Neural cell (in vitro differentiated cells): ENCODE measurements around the gene RARRES2. TPM values are rescaled to one million over a fixed set of nuclear protein-coding genes. Genes with fewer than 3 reads are reported as not detected.

Source experiments
- H2AFZ ChIP-seq: fragments of 200-600, 300-800 bp; sonication (generic), shearing (Covaris generic); 2 replicates; pipeline ENCODE4 v1.6.0; 2014; ENCODE audit warnings: low read depth, mild to moderate bottlenecking, antibody characterized with exemption, low read length, moderate library complexity
- H3F3A ChIP-seq: fragments of 200-600 bp; shearing (Covaris generic); 2 replicates; pipeline ENCODE4 v1.6.1; 2016; ENCODE audit warnings: mild to moderate bottlenecking, moderate library complexity, mixed read lengths, antibody characterized with exemption, low read length; ENCODE audit not compliant: insufficient read depth, poor library complexity, severe bottlenecking
- H3K27ac ChIP-seq: fragments of 200-600, 300-800 bp; sonication (generic), shearing (Covaris generic); 2 replicates; pipeline ENCODE4 v1.5.1; 2014; ENCODE audit warnings: mild to moderate bottlenecking, low read length, moderate library complexity
- H3K27me3 ChIP-seq: fragments of 300-800, 200-600 bp; sonication (generic), shearing (Covaris generic); 2 replicates; pipeline ENCODE4 v1.6.0; 2014; ENCODE audit warnings: mild to moderate bottlenecking, low read depth, low read length, moderate library complexity; ENCODE audit not compliant: insufficient read depth
- H3K36me3 ChIP-seq: fragments of 300-800, 200-600 bp; sonication (generic), shearing (Covaris generic); 2 replicates; pipeline ENCODE4 v1.5.1; 2014; ENCODE audit warnings: mild to moderate bottlenecking, antibody characterized with exemption, low read length, moderate library complexity; ENCODE audit not compliant: insufficient read depth
- H3K4me2 ChIP-seq: fragments of 300-800, 200-600 bp; sonication (generic), shearing (Covaris generic); 2 replicates; pipeline ENCODE4 v1.6.0; 2014; ENCODE audit warnings: mild to moderate bottlenecking, low read length
- H3K4me3 ChIP-seq: fragments of 300-800, 200-600 bp; sonication (generic), shearing (Covaris generic); 2 replicates; pipeline ENCODE4 v1.5.1; 2014; ENCODE audit warnings: mild to moderate bottlenecking, low read length, moderate library complexity
- H3K79me2 ChIP-seq: fragments of 200-600 bp; shearing (Covaris generic); replicated peaks from 2 replicates; pipeline ENCODE4 v1.6.0; 2014; ENCODE audit warnings: mild to moderate bottlenecking, low read length, moderate library complexity; ENCODE audit not compliant: insufficient read depth
- H3K9ac ChIP-seq: fragments of 300-800, 200-600 bp; sonication (generic), shearing (Covaris generic); 2 replicates; pipeline ENCODE4 v1.6.1; 2016; ENCODE audit warnings: mild to moderate bottlenecking, low read length, mixed read lengths
- H3K9me2 ChIP-seq: fragments of 200-600 bp; shearing (Covaris generic); 2 replicates; pipeline ENCODE4 v1.6.1; 2016; ENCODE audit warnings: mild to moderate bottlenecking, low read length, mixed read lengths; ENCODE audit not compliant: insufficient read depth
- H3K9me3 ChIP-seq: fragments of 200-600, 300-800 bp; sonication (generic), shearing (Covaris generic); 2 replicates; pipeline ENCODE4 v1.6.1; 2016; ENCODE audit warnings: mild to moderate bottlenecking, mixed run types, low read length, moderate library complexity, mixed read lengths
- H4K20me1 ChIP-seq: fragments of 200-600 bp; shearing (Covaris generic); 2 replicates; pipeline ENCODE4 v1.6.1; 2016; ENCODE audit warnings: mild to moderate bottlenecking, mixed run types; ENCODE audit not compliant: insufficient read depth
- CTCF ChIP-seq: fragments of 450-650 bp; IDR thresholded peaks from 2 replicates; pipeline ENCODE4 v1.5.1; 2014; ENCODE audit warnings: antibody characterized with exemption, mild to moderate bottlenecking, moderate library complexity; ENCODE audit not compliant: poor library complexity, severe bottlenecking
- EP300 ChIP-seq: fragments of 450-650 bp; conservative IDR thresholded peaks from 2 replicates; pipeline ENCODE4 v1.6.1; 2014; ENCODE audit warnings: antibody characterized with exemption, mild to moderate bottlenecking, moderate library complexity; ENCODE audit not compliant: poor library complexity, severe bottlenecking
- EZH2 ChIP-seq: fragments of 200-600, 300-800 bp; shearing (Covaris generic), sonication (generic); IDR thresholded peaks from 2 replicates; pipeline ENCODE4 v1.6.1; 2014; ENCODE audit warnings: antibody characterized with exemption, low read length, borderline replicate concordance, mild to moderate bottlenecking; ENCODE audit not compliant: insufficient read depth, poor library complexity, severe bottlenecking
- MXI1 ChIP-seq: fragments of 450-650 bp; conservative IDR thresholded peaks from 2 replicates; pipeline ENCODE4 v1.6.1; 2014; ENCODE audit warnings: antibody characterized with exemption, mild to moderate bottlenecking; ENCODE audit not compliant: poor library complexity, severe bottlenecking
- POLR2AphosphoS5 ChIP-seq: IDR thresholded peaks from 2 replicates; pipeline ENCODE4 v1.6.1; 2012
- RAD21 ChIP-seq: fragments of 450-650 bp; conservative IDR thresholded peaks from 2 replicates; pipeline ENCODE4 v1.6.1; 2014; ENCODE audit warnings: antibody characterized with exemption, mild to moderate bottlenecking, moderate library complexity
- REST ChIP-seq: IDR thresholded peaks from 2 replicates; pipeline ENCODE4 v1.6.1; 2012; ENCODE audit warnings: borderline replicate concordance
- SMC3 ChIP-seq: fragments of 450-650 bp; conservative IDR thresholded peaks from 2 replicates; pipeline ENCODE4 v1.6.1; 2014; ENCODE audit warnings: antibody characterized with exemption, mild to moderate bottlenecking, moderate library complexity; ENCODE audit not compliant: poor library complexity
- TAF1 ChIP-seq: IDR thresholded peaks from 2 replicates; pipeline ENCODE4 v1.6.1; 2012; ENCODE audit warnings: low read depth
- polyA plus RNA-seq: library from polyadenylated mRNA; depleted of rRNA; stranded (reverse); fragments of >200 nt; gene quantifications from 2 replicates; pipeline ENCODE4 v1.2.3, GENCODE V29; 2014

Gene RARRES2
- polyA plus RNA-seq, 1 donor from 2014 or later, result 0.71 TPM

- Histone ChIP-seq H3K36me3 (no peaks in the 10 kb centered on the region), H4K20me1 (no peaks in the 10 kb centered on the region), H3K9me3 (no peaks in the 10 kb centered on the region), H3F3A (no peaks in the 10 kb centered on the region), H3K9ac (no peak overlapping the region), H3K4me2 (no peak overlapping the region), H3K4me3 (no peak overlapping the region), H3K27me3 (peaks cover 27% of the 10 kb centered on the region), H3K27ac (no peak overlapping the region), H3K9me2 (no peaks in the 10 kb centered on the region), H3K79me2 (no peaks in the 10 kb centered on the region), H2AFZ (no peak overlapping the region)
- TF ChIP-seq CTCF, result no peak
- no peak for TF ChIP-seq EP300
- no peak for TF ChIP-seq REST
- TF ChIP-seq EZH2, result no peak
- no peak for TF ChIP-seq RAD21
- no peak for TF ChIP-seq POLR2AphosphoS5
- no peak for TF ChIP-seq MXI1
- no peak for TF ChIP-seq SMC3
- no peak for TF ChIP-seq TAF1
These were observed 4.7 kb downstream of the RARRES2 start for GRCh38 chr7:150336746-150337145.

- Histone ChIP-seq H3F3A (no peaks in the 10 kb centered on the region), H2AFZ (no peak overlapping the region), H3K9me3 (no peaks in the 10 kb centered on the region), H3K4me2 (no peak overlapping the region), H3K9me2 (no peaks in the 10 kb centered on the region), H4K20me1 (no peaks in the 10 kb centered on the region), H3K4me3 (no peak overlapping the region), H3K79me2 (no peaks in the 10 kb centered on the region), H3K9ac (no peak overlapping the region), H3K36me3 (no peaks in the 10 kb centered on the region), H3K27ac (no peak overlapping the region), H3K27me3 (peaks cover 17% of the 10 kb centered on the region)
- no peak for TF ChIP-seq TAF1
- TF ChIP-seq REST, result no peak
- no peak for TF ChIP-seq EZH2
- no peak for TF ChIP-seq POLR2AphosphoS5
- TF ChIP-seq SMC3, result no peak
- no peak for TF ChIP-seq RAD21
- TF ChIP-seq MXI1, result no peak
- no peak for TF ChIP-seq EP300
- TF ChIP-seq CTCF, result no peak
These were observed 5.7 kb downstream of the RARRES2 start for GRCh38 chr7:150335774-150336112.
